HepG2 (cell line): Measurements from ENCODE around the gene TGDS. TPM values are rescaled to one million over a fixed set of nuclear protein-coding genes. Genes with fewer than 3 reads are reported as not detected.

ENCODE experiments used
- AGO2 ChIP-seq: fragments of 200-400 bp; formaldehyde crosslinking; optimal IDR thresholded peaks from 2 replicates; pipeline ENCODE3; 2017; ENCODE audit warnings: mild to moderate bottlenecking, low read depth, low read length, moderate library complexity
- DRAP1 ChIP-seq: IDR thresholded peaks from 2 replicates; pipeline ENCODE4 v1.6.1; 2016; ENCODE audit warnings: missing genetic modification reagents, missing compliant biosample characterization
- ETV5 ChIP-seq: IDR thresholded peaks from 2 replicates; pipeline ENCODE4 v1.6.1; 2018; ENCODE audit warnings: missing biosample characterization, missing genetic modification reagents, inconsistent platforms, borderline replicate concordance
- EZH2 ChIP-seq: conservative IDR thresholded peaks from 2 replicates; pipeline ENCODE4 v1.6.1; 2012; ENCODE audit warnings: mild to moderate bottlenecking, low read depth, low read length, moderate library complexity
- FOXC1 ChIP-seq: sonication (generic); formaldehyde crosslinking; IDR thresholded peaks from 2 replicates; pipeline ENCODE4 v1.8.0; 2022; ENCODE audit warnings: mild to moderate bottlenecking, missing genetic modification reagents, borderline replicate concordance
- FOXK2 ChIP-seq: fragments of 450-650 bp; IDR thresholded peaks from 2 replicates; pipeline ENCODE4 v1.6.1; 2016
- GATA4 ChIP-seq: sonication (generic); IDR thresholded peaks from 2 replicates; pipeline ENCODE4 v1.6.1; 2016; ENCODE audit warnings: antibody characterized with exemption, low read depth, borderline replicate concordance
- MAZ ChIP-seq, 2 experiments: sonication (generic) in 1 of 2; formaldehyde crosslinking in 1 of 2; IDR thresholded peaks; 2 replicates each; pipeline versions ENCODE4 v1.5.0 to v1.6.1; 2012 to 2020; ENCODE audit warnings: low read depth in 2 of 2, mild to moderate bottlenecking in 2 of 2, borderline replicate concordance in 1 of 2, improper control_type of control experiment in 1 of 2, low read length in 1 of 2, missing genetic modification reagents in 1 of 2, moderate library complexity in 1 of 2
- POLR2G ChIP-seq: fragments of 200-400 bp; formaldehyde crosslinking; IDR thresholded peaks from 2 replicates; pipeline ENCODE4 v1.6.1; 2018; ENCODE audit warnings: mild to moderate bottlenecking, low read depth, low read length, moderate library complexity
- RXRB ChIP-seq: IDR thresholded peaks from 2 replicates; pipeline ENCODE4 v1.6.1; 2016; ENCODE audit warnings: borderline replicate concordance, missing genetic modification reagents, missing compliant biosample characterization
- SIX4 ChIP-seq: sonication (generic); formaldehyde crosslinking; IDR thresholded peaks from 2 replicates; pipeline ENCODE4 v1.4.0; 2020; ENCODE audit warnings: missing genetic modification reagents
- STAG1 ChIP-seq: sonication (generic); formaldehyde crosslinking; IDR thresholded peaks from 2 replicates; pipeline ENCODE4 v1.4.0; 2020; ENCODE audit warnings: missing genetic modification reagents
- TGIF2 ChIP-seq: IDR thresholded peaks from 2 replicates; pipeline ENCODE4 v1.6.1; 2016; ENCODE audit warnings: control low read depth, missing compliant biosample characterization
- THAP11 ChIP-seq: IDR thresholded peaks from 2 replicates; pipeline ENCODE4 v1.6.1; 2016; ENCODE audit warnings: missing biosample characterization, missing genetic modification reagents
- ZC3H13 ChIP-seq: sonication (generic); formaldehyde crosslinking; IDR thresholded peaks from 2 replicates; pipeline ENCODE4 v1.8.1; 2023; ENCODE audit warnings: mild to moderate bottlenecking, missing genetic modification reagents, moderate library complexity
- ZNF207 ChIP-seq: fragments of 450-650 bp; IDR thresholded peaks from 2 replicates; pipeline ENCODE4 v1.6.1; 2016; ENCODE audit warnings: antibody characterized with exemption, borderline replicate concordance
- ZNF598 ChIP-seq: sonication (generic); formaldehyde crosslinking; IDR thresholded peaks from 2 replicates; pipeline ENCODE4 v1.5.1; 2020; ENCODE audit warnings: mild to moderate bottlenecking, missing genetic modification reagents, borderline replicate concordance
- ZNF605 ChIP-seq: sonication (generic); formaldehyde crosslinking; IDR thresholded peaks from 2 replicates; pipeline ENCODE4 v1.8.0; 2022; ENCODE audit warnings: mild to moderate bottlenecking, missing genetic modification reagents
- ZNF614 ChIP-seq: IDR thresholded peaks from 2 replicates; pipeline ENCODE4 v1.6.1; 2018; ENCODE audit warnings: missing biosample characterization, missing genetic modification reagents, inconsistent platforms, borderline replicate concordance
- ZNF839 ChIP-seq: sonication (generic); formaldehyde crosslinking; IDR thresholded peaks from 2 replicates; pipeline ENCODE4 v1.4.0; 2020; ENCODE audit warnings: missing genetic modification reagents, mild to moderate bottlenecking, borderline replicate concordance
- polyA plus RNA-seq, 8 experiments: library from polyadenylated mRNA; depleted of rRNA in 3 of 8; stranded (reverse) in 7 of 8; unstranded in 1 of 8; fragments of >200 nt; fragmentation: Illumina TruSeq in 4 of 8; extraction: Trizol in 4 of 8; gene quantifications; 2 replicates each; pipeline versions ENCODE4 v1.2.1 to v1.2.3, GENCODE V29; 2011 to 2016; ENCODE audit warnings: low read depth in 4 of 8, missing spikeins in 1 of 8, mixed read lengths in 1 of 8; ENCODE audit not compliant: insufficient read depth in 1 of 8
- total RNA-seq, 5 experiments: library from RNA; depleted of rRNA; stranded (reverse); fragments of >200 nt; fragmentation: Illumina TruSeq; extraction: Trizol; gene quantifications; 2 replicates each; pipeline ENCODE4 v1.2.3, GENCODE V29; 2016; ENCODE audit warnings: low read depth in 1 of 5
- TF ChIP-seq, protein P1 (sequence below), 2 experiments: sonication (generic) in 1 of 2; formaldehyde crosslinking in 1 of 2; IDR thresholded peaks; 2 replicates each; pipeline versions ENCODE4 v1.4.0 to v1.6.1; 2016 to 2020; ENCODE audit warnings: borderline replicate concordance in 1 of 2, low read depth in 1 of 2, mild to moderate bottlenecking in 1 of 2, missing genetic modification reagents in 1 of 2
- TF ChIP-seq, protein P2 (sequence below): IDR thresholded peaks from 2 replicates; pipeline ENCODE4 v1.6.1; 2018; ENCODE audit warnings: missing genetic modification reagents
- TF ChIP-seq, protein P3 (sequence below): IDR thresholded peaks from 2 replicates; pipeline ENCODE4 v1.6.1; 2016; ENCODE audit warnings: mild to moderate bottlenecking

The TGDS gene
- total and polyA plus RNA-seq, 2 of the 13 experiments (the other 11 are each of a cell fraction or from before 2014, with no cell fraction given): 15.5 to 17.9 TPM

- TF ChIP-seq MAZ (IDR thresholded peaks at IDR 0.05; ENCODE audit: borderline replicate concordance, low read depth, low read length) (no peak), MAZ (CRISPR knock-in tag; IDR thresholded peaks at IDR 0.05; ENCODE audit: low read depth) (peak; percentile 77), GATA4 (peak; percentile 69; the same call in 1 of the 2 replicates), POLR2G (peak; percentile 95), AGO2 (no peak), FOXK2 (no peak), ZNF614 (CRISPR knock-in tag) (0 out of 2 replicates have a peak, but pooled peaks have one; percentile 42), EZH2 (no peak), ZC3H13 (CRISPR knock-in tag) (no peak), THAP11 (CRISPR knock-in tag) (peak; percentile 85), RXRB (peak; percentile 70; the same call in 1 of the 2 replicates), DRAP1 (CRISPR knock-in tag) (peak; percentile 89), ZNF598 (CRISPR knock-in tag) (0 out of 2 replicates have a peak, but pooled peaks have one; percentile 61), STAG1 (CRISPR knock-in tag) (no peak), ZNF605 (peak; percentile 47; the same call in 1 of the 2 replicates), ZNF839 (CRISPR knock-in tag) (peak; percentile 84; the same call in 1 of the 2 replicates), TGIF2 (CRISPR knock-in tag) (peak; percentile 68; the same call in 1 of the 2 replicates), ZNF207 (no peak), ETV5 (CRISPR knock-in tag) (peak; percentile 94), SIX4 (no peak), FOXC1 (CRISPR knock-in tag) (peak; percentile 70)
- TF ChIP-seq, protein P1, sequence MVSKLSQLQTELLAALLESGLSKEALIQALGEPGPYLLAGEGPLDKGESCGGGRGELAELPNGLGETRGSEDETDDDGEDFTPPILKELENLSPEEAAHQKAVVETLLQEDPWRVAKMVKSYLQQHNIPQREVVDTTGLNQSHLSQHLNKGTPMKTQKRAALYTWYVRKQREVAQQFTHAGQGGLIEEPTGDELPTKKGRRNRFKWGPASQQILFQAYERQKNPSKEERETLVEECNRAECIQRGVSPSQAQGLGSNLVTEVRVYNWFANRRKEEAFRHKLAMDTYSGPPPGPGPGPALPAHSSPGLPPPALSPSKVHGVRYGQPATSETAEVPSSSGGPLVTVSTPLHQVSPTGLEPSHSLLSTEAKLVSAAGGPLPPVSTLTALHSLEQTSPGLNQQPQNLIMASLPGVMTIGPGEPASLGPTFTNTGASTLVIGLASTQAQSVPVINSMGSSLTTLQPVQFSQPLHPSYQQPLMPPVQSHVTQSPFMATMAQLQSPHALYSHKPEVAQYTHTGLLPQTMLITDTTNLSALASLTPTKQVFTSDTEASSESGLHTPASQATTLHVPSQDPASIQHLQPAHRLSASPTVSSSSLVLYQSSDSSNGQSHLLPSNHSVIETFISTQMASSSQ (IDR thresholded peaks at IDR 0.05; ENCODE audit: low read depth): no peak
- TF ChIP-seq, protein P1 (CRISPR knock-in tag; IDR thresholded peaks at IDR 0.05; ENCODE audit: borderline replicate concordance): 0 out of 2 replicates have a peak, but pooled peaks have one; percentile 28
- TF ChIP-seq, protein P2, sequence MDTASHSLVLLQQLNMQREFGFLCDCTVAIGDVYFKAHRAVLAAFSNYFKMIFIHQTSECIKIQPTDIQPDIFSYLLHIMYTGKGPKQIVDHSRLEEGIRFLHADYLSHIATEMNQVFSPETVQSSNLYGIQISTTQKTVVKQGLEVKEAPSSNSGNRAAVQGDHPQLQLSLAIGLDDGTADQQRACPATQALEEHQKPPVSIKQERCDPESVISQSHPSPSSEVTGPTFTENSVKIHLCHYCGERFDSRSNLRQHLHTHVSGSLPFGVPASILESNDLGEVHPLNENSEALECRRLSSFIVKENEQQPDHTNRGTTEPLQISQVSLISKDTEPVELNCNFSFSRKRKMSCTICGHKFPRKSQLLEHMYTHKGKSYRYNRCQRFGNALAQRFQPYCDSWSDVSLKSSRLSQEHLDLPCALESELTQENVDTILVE (CRISPR knock-in tag): 0 out of 2 replicates have a peak, but pooled peaks have one; percentile 33
- TF ChIP-seq, protein P3, sequence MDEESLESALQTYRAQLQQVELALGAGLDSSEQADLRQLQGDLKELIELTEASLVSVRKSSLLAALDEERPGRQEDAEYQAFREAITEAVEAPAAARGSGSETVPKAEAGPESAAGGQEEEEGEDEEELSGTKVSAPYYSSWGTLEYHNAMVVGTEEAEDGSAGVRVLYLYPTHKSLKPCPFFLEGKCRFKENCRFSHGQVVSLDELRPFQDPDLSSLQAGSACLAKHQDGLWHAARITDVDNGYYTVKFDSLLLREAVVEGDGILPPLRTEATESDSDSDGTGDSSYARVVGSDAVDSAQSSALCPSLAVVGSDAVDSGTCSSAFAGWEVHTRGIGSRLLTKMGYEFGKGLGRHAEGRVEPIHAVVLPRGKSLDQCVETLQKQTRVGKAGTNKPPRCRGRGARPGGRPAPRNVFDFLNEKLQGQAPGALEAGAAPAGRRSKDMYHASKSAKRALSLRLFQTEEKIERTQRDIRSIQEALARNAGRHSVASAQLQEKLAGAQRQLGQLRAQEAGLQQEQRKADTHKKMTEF (CRISPR knock-in tag): peak; percentile 64
Measured at GRCh38 chr13:94595950-94596574, at the start of gene TGDS (continued).
